Activated CD4-positive, CD25-positive, alpha-beta regulatory T cell treated with anti-CD3 and anti-CD28 coated beads, Interleukin-2, amount 50 U/mL, for 16 hours (primary cell): Measurements from ENCODE around the gene CRCP.
"Not testable (repeated sequence)": the region's sequence is repeated elsewhere in the genome, so short reads cannot be mapped to it uniquely, and the experiment has no call there.

Source experiments
- DNase-seq: peaks from one replicate; pipeline ENCODE4 v3.0.0-alpha.2; 2020; ENCODE audit warnings: low read depth, low spot score

The CRCP gene

GRCh38 chr7:66108410-66108809 is 6.2 kb upstream of the CRCP start:
- DNase-seq, result not testable (repeated sequence)

GRCh38 chr7:66110856-66111255 is 3.8 kb upstream of the CRCP start:
- DNase-seq, result no peak

GRCh38 chr7:66116680-66117420 is 2.2 kb downstream of the CRCP start:
- DNase-seq, result not testable (repeated sequence)

- DNase-seq, result no peak
Measured at GRCh38 chr7:66118603-66119002, 4.0 kb downstream of the CRCP start.

- DNase-seq, result no peak
Measured at GRCh38 chr7:66119245-66119850, 4.7 kb downstream of the CRCP start.

GRCh38 chr7:66123175-66123528 is 8.5 kb downstream of the CRCP start:
- DNase-seq, result no peak

- DNase-seq, result not testable (repeated sequence)
Measured at GRCh38 chr7:66124569-66124861, 9.9 kb downstream of the CRCP start.

GRCh38 chr7:66125052-66125694 is 10.5 kb downstream of the CRCP start:
- no peak for DNase-seq

- not testable (repeated sequence) for DNase-seq
Measured at GRCh38 chr7:66125781-66126352, 11.2 kb downstream of the CRCP start.

- DNase-seq, result not testable (repeated sequence)
Measured at GRCh38 chr7:66127172-66127571, 12.5 kb downstream of the CRCP start.

GRCh38 chr7:66138994-66139752 is 24.5 kb downstream of the CRCP start:
- no peak for DNase-seq

GRCh38 chr7:66140924-66141323 is 26.3 kb downstream of the CRCP start:
- no peak for DNase-seq

- DNase-seq, result no peak
Measured at GRCh38 chr7:66142334-66142733, 27.7 kb downstream of the CRCP start.

- no peak for DNase-seq
Measured at GRCh38 chr7:66142996-66143395, 28.3 kb downstream of the CRCP start.

- DNase-seq, result no peak
Measured at GRCh38 chr7:66143876-66144332, 29.3 kb downstream of the CRCP start.

- no peak for DNase-seq
Measured at GRCh38 chr7:66145400-66146104, 30.9 kb downstream of the CRCP start.

GRCh38 chr7:66146701-66147100 is 32.1 kb downstream of the CRCP start:
- DNase-seq, result no peak

- not testable (repeated sequence) for DNase-seq
Measured at GRCh38 chr7:66147657-66148056, 33.0 kb downstream of the CRCP start.

GRCh38 chr7:66150471-66150870 is 35.8 kb downstream of the CRCP start:
- DNase-seq, result no peak

- DNase-seq, result no peak
Measured at GRCh38 chr7:66152371-66153191, 37.9 kb downstream of the CRCP start.
